NT2/D1 (cell line): ENCODE results near the gene MPL.

Source experiments
- SUZ12 ChIP-seq: IDR thresholded peaks from 2 replicates; pipeline ENCODE4 v1.6.1; 2011; ENCODE audit not compliant: insufficient read length, insufficient read depth; ENCODE audit errors: extremely low read depth
- YY1 ChIP-seq: IDR thresholded peaks from 2 replicates; pipeline ENCODE4 v1.6.1; 2011; ENCODE audit not compliant: insufficient read length, insufficient read depth
- ZNF274 ChIP-seq: IDR thresholded peaks from 2 replicates; pipeline ENCODE4 v1.6.1; 2011; ENCODE audit warnings: mild to moderate bottlenecking, low read depth, low read length

- TF ChIP-seq SUZ12 (no peak), YY1 (no peak), ZNF274 (no peak)
Measured at GRCh38 chr1:43366179-43366578, 28.6 kb downstream of the MPL start.
